SK-N-SH treated with all-trans-retinoic acid at 6 μM for 48 hours (cell line): ENCODE results near the gene CLEC4A.
"Not testable (repeated sequence)": the region's sequence is repeated elsewhere in the genome, so short reads cannot be mapped to it uniquely, and the experiment has no call there.

ENCODE experiments used
- ATAC-seq: fragments of 200-7000 bp; cut with Tn5 transposase; 3 replicates; pipeline ENCODE4 v1.9.1; 2020; ENCODE audit warnings: mild to moderate bottlenecking, moderate library complexity
- CSRNP3 ChIP-seq: fragments of 250-450 bp; sonication (Bioruptor Pico); IDR thresholded peaks from 2 replicates; pipeline ENCODE4 v1.5.1; 2021; ENCODE audit warnings: mild to moderate bottlenecking, moderate library complexity
- ISL1 ChIP-seq: fragments of 250-450 bp; sonication (Bioruptor Pico); IDR thresholded peaks from 2 replicates; pipeline ENCODE4 v2.1.2; 2022; ENCODE audit warnings: mild to moderate bottlenecking, moderate library complexity
- TOX ChIP-seq: fragments of 250-450 bp; sonication (Bioruptor Pico); IDR thresholded peaks from 2 replicates; pipeline ENCODE4 v1.8.0; 2021; ENCODE audit warnings: mild to moderate bottlenecking, moderate library complexity, borderline replicate concordance
- TSHZ2 ChIP-seq: fragments of 250-450 bp; sonication (Bioruptor Pico); IDR thresholded peaks from 2 replicates; pipeline ENCODE4 v1.5.0; 2020; ENCODE audit warnings: mild to moderate bottlenecking, moderate library complexity
- ZNF565 ChIP-seq: fragments of 450-650 bp; formaldehyde crosslinking; conservative IDR thresholded peaks from 2 replicates; pipeline ENCODE4 v1.5.0; 2020; ENCODE audit warnings: low read depth, mild to moderate bottlenecking, moderate library complexity

The CLEC4A gene

GRCh38 chr12:8157484-8158198 is 34.2 kb downstream of the CLEC4A start:
- no peak; the same call in 2 of the 3 replicates for ATAC-seq
- no peak for TF ChIP-seq CSRNP3 (CRISPR knock-in tag)
- TF ChIP-seq ZNF565 = no peak
- no peak for TF ChIP-seq TSHZ2 (CRISPR knock-in tag)
- no peak for TF ChIP-seq ISL1 (CRISPR knock-in tag)
- no peak for TF ChIP-seq TOX (CRISPR knock-in tag)
- TF ChIP-seq, all 23 proteins: peak for 0

GRCh38 chr12:8172911-8173310 is 49.5 kb downstream of the CLEC4A start:
- ATAC-seq = not testable (repeated sequence)

GRCh38 chr12:8179989-8180585 is 56.7 kb downstream of the CLEC4A start:
- peak; percentile 66 for ATAC-seq

GRCh38 chr12:8181271-8181670 is 57.9 kb downstream of the CLEC4A start:
- ATAC-seq = not testable (repeated sequence)

GRCh38 chr12:8182923-8183322 is 59.5 kb downstream of the CLEC4A start:
- ATAC-seq = not testable (repeated sequence)

GRCh38 chr12:8183346-8183745 is 59.9 kb downstream of the CLEC4A start:
- not testable (repeated sequence) for ATAC-seq

GRCh38 chr12:8184206-8184605 is 60.8 kb downstream of the CLEC4A start:
- not testable (repeated sequence) for ATAC-seq

GRCh38 chr12:8188088-8188487 is 64.7 kb downstream of the CLEC4A start:
- not testable (repeated sequence) for ATAC-seq
